B cell (primary cell): ENCODE measurements around the gene CTDP1. TPM values are rescaled to one million over a fixed set of nuclear protein-coding genes. Genes with fewer than 3 reads are reported as not detected.

Experiments used
- ATAC-seq: fragments of 200-7000 bp; cut with Tn5 transposase; one replicate; pipeline ENCODE4 v1.10.0; 2021; ENCODE audit warnings: low read depth, mild to moderate bottlenecking, moderate number of reproducible peaks, moderate library complexity
- CTCF ChIA-PET: fragments of 350-600 bp; sonication (Branson Sonifier 250); formaldehyde crosslinking; loops from one replicate; lab custom pipeline; 2021; ENCODE audit warnings: antibody characterized with exemption, inconsistent platforms; lab: Charles Lee
- POLR2A ChIA-PET: fragments of 350-600 bp; sonication (Branson Sonifier 250); formaldehyde crosslinking; loops from one replicate; lab custom pipeline; 2021; ENCODE audit warnings: antibody characterized with exemption; lab: Charles Lee
- DNase-seq: peaks from one replicate; pipeline ENCODE4 v3.0.0; 2013
- H2AFZ ChIP-seq: 2 replicates; pipeline ENCODE4 v1.6.1; 2012; ENCODE audit warnings: mild to moderate bottlenecking, low read depth, low read length; ENCODE audit not compliant: insufficient read depth, poor library complexity, severe bottlenecking
- H3K27ac ChIP-seq, 2 donors: 1 replicate in 1 of 2; 2 replicates in 1 of 2; pipeline ENCODE4 v1.5.1; 2012 to 2013; ENCODE audit warnings: low read length in 2 of 2, mild to moderate bottlenecking in 2 of 2, moderate library complexity in 1 of 2
- H3K27me3 ChIP-seq, 4 experiments: fragments of 200-600 bp in 1 of 4; sonication (generic) in 1 of 4; replicated peaks in 1 of 4; 1 replicate in 2 of 4; 2 replicates in 2 of 4; pipeline versions ENCODE4 v1.6.1 to v1.7.0; 2013 to 2016; ENCODE audit warnings: low read length in 3 of 4, mild to moderate bottlenecking in 2 of 4, mixed read lengths in 1 of 4, moderate library complexity in 1 of 4; ENCODE audit not compliant: insufficient read depth in 4 of 4, control insufficient read depth in 3 of 4; ENCODE audit errors: control extremely low read depth in 1 of 4
- H3K36me3 ChIP-seq, 2 experiments: replicated peaks in 1 of 2; 1 replicate in 1 of 2; 2 replicates in 1 of 2; pipeline versions ENCODE4 v1.6.1 to v1.7.1; 2013; ENCODE audit warnings: low read length in 1 of 2; ENCODE audit not compliant: insufficient read depth in 2 of 2, control insufficient read depth in 1 of 2; ENCODE audit errors: control extremely low read depth in 1 of 2, extremely low read depth in 1 of 2
- H3K4me1 ChIP-seq, 2 donors: fragments of 200-600 bp in 1 of 2; sonication (generic) in 1 of 2; 1 replicate in 1 of 2; 2 replicates in 1 of 2; pipeline versions ENCODE4 v1.5.1 to v1.6.1; 2013 to 2017; ENCODE audit warnings: low read length in 2 of 2; ENCODE audit not compliant: control insufficient read depth in 2 of 2, insufficient read depth in 2 of 2
- H3K4me2 ChIP-seq: replicated peaks from 2 replicates; pipeline ENCODE3; 2012; ENCODE audit warnings: mild to moderate bottlenecking, low read depth, low read length; ENCODE audit not compliant: poor library complexity, severe bottlenecking
- H3K4me3 ChIP-seq, 5 experiments: fragments of 200-600 bp in 1 of 5; sonication (generic) in 1 of 5; 1 replicate in 3 of 5; 2 replicates in 2 of 5; pipeline versions ENCODE4 v1.5.1 to v1.7.0; 2011 to 2016; ENCODE audit warnings: low read length in 4 of 5, mild to moderate bottlenecking in 4 of 5, low read depth in 2 of 5, control low read depth in 1 of 5, moderate library complexity in 1 of 5; ENCODE audit not compliant: insufficient read depth in 1 of 5; ENCODE audit errors: control extremely low read depth in 1 of 5, extremely low read depth in 1 of 5
- H3K79me2 ChIP-seq: fragments of 200-600 bp; sonication (generic); one replicate; pipeline ENCODE4 v1.6.0; 2016; ENCODE audit warnings: low read length; ENCODE audit not compliant: control insufficient read depth, insufficient read depth
- H3K9ac ChIP-seq: fragments of 200-600 bp; sonication (generic); 2 replicates; pipeline ENCODE4 v1.6.1; 2017; ENCODE audit warnings: mild to moderate bottlenecking, low read length, moderate library complexity
- H3K9me3 ChIP-seq, 3 donors: one replicate each; pipeline versions ENCODE4 v1.6.1 to v1.7.1; 2013; ENCODE audit warnings: low read length in 2 of 3; ENCODE audit not compliant: control insufficient read depth in 2 of 3, insufficient read depth in 1 of 3; ENCODE audit errors: control extremely low read depth in 1 of 3
- H4K20me1 ChIP-seq: 2 replicates; pipeline ENCODE4 v1.6.0; 2012; ENCODE audit warnings: mild to moderate bottlenecking, low read length; ENCODE audit not compliant: insufficient read depth, control insufficient read depth, poor library complexity, severe bottlenecking
- H3K27ac Mint-ChIP-seq: one replicate; pipeline ENCODE4 v1.8.0; 2021; ENCODE audit warnings: mixed read lengths
- H3K27me3 Mint-ChIP-seq: one replicate; pipeline ENCODE4 v1.8.0; 2021; ENCODE audit warnings: mixed read lengths
- H3K4me1 Mint-ChIP-seq: one replicate; pipeline ENCODE4 v1.8.0; 2021; ENCODE audit warnings: mixed read lengths
- H3K4me3 Mint-ChIP-seq: one replicate; pipeline ENCODE4 v1.8.0; 2021; ENCODE audit warnings: mixed read lengths
- H3K9me3 Mint-ChIP-seq: one replicate; pipeline ENCODE4 v1.8.0; 2022; ENCODE audit warnings: mixed read lengths; ENCODE audit not compliant: insufficient read depth
- EZH2 ChIP-seq: IDR thresholded peaks from 2 replicates; pipeline ENCODE4 v1.6.1; 2012; ENCODE audit warnings: borderline replicate concordance, low read depth, mild to moderate bottlenecking, moderate library complexity, low read length; ENCODE audit not compliant: insufficient read depth, poor library complexity, severe bottlenecking
- WGBS: methylation state at CpG from one replicate; pipeline ENCODE4 v1.1.5; 2013; ENCODE audit warnings: missing lambda C conversion rate; ENCODE audit not compliant: insufficient coverage; 5-methylcytosine and 5-hydroxymethylcytosine counted together
- intact Hi-C: fragments of 100-400 bp; cut with micrococcal nuclease; formaldehyde crosslinking; loops from one replicate; pipeline ENCODE4 v1.10.0; 2022
- polyA plus RNA-seq: library from polyadenylated mRNA; depleted of rRNA; stranded (reverse); fragments of >200 nt; gene quantifications from 2 replicates; pipeline ENCODE4 v1.2.3, GENCODE V29; 2012
- total RNA-seq, 2 donors: library from RNA; stranded (reverse); fragments of 120-200 nt in 1 of 2; gene quantifications; 1 replicate in 1 of 2; 2 replicates in 1 of 2; pipeline versions ENCODE4 v1.2.3 to v1.2.4, GENCODE V29; 2013 to 2022
- TF ChIP-seq, protein P1 (sequence below): fragments of 200-600 bp; IDR thresholded peaks from one replicate; pipeline ENCODE4 v1.8.0; 2022; ENCODE audit warnings: antibody characterized with exemption, mild to moderate bottlenecking

Gene CTDP1
- total and polyA plus RNA-seq, 2 donors (not counting 1 experiment from before 2014, with no cell fraction given) = 14.3 to 33.3 TPM

DNA sequence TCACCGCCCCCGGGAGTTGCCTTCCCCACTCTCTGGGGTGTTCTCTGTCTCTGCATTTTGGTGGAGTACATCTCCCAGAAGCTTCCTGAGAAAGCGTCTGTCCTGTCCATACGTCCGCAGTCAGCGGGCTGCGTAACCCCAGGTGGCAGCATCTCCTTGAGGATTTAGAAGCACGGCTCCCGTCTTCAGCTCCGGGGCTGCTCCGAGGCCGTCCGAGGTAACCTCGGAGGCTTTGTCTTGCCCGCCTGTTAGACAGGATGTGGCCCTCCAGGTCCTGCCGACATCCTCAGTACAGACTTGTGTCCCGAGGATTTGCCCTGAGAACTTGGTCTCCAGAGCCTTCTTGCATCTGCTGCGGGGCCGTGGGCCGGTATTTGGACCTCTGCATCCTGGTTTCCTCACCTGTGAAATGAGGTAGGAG lies 58.4 kb downstream of the CTDP1 start:
- ATAC-seq (no peak), DNase-seq (no peak)
- Histone ChIP-seq H3K36me3 (peaks cover 8 to 68% of the 10 kb centered on the region in 2 experiments), H3K27ac (no peak overlapping the region), H2AFZ (no peak overlapping the region), H3K9ac (no peak overlapping the region), H3K4me1 (no peaks in the 10 kb centered on the region), H3K9me3 (peaks cover 0 to 15% (median 0%) of the 10 kb centered on the region in 3 donors), H3K4me2 (no peak overlapping the region), H3K4me3 (no peak overlapping the region), H3K79me2 (peaks cover 12% of the 10 kb centered on the region), H3K27me3 (no peaks in the 10 kb centered on the region), H4K20me1 (peaks cover 3% of the 10 kb centered on the region)
- Mint-ChIP-seq H3K9me3 (no peaks in the 10 kb centered on the region), H3K4me3 (no peak overlapping the region), H3K4me1 (peaks cover 5% of the 10 kb centered on the region), H3K27ac (no peak overlapping the region), H3K27me3 (no peaks in the 10 kb centered on the region)
- 98% methylated on average over 18 of the region's 20 CpGs for WGBS
- CTCF ChIA-PET = no interaction called here
- TF ChIP-seq EZH2 = no peak
- TF ChIP-seq, protein P1, sequence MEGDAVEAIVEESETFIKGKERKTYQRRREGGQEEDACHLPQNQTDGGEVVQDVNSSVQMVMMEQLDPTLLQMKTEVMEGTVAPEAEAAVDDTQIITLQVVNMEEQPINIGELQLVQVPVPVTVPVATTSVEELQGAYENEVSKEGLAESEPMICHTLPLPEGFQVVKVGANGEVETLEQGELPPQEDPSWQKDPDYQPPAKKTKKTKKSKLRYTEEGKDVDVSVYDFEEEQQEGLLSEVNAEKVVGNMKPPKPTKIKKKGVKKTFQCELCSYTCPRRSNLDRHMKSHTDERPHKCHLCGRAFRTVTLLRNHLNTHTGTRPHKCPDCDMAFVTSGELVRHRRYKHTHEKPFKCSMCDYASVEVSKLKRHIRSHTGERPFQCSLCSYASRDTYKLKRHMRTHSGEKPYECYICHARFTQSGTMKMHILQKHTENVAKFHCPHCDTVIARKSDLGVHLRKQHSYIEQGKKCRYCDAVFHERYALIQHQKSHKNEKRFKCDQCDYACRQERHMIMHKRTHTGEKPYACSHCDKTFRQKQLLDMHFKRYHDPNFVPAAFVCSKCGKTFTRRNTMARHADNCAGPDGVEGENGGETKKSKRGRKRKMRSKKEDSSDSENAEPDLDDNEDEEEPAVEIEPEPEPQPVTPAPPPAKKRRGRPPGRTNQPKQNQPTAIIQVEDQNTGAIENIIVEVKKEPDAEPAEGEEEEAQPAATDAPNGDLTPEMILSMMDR = no peak
- POLR2A ChIA-PET = no interaction called here
- intact Hi-C loops = no loop called here

DNA sequence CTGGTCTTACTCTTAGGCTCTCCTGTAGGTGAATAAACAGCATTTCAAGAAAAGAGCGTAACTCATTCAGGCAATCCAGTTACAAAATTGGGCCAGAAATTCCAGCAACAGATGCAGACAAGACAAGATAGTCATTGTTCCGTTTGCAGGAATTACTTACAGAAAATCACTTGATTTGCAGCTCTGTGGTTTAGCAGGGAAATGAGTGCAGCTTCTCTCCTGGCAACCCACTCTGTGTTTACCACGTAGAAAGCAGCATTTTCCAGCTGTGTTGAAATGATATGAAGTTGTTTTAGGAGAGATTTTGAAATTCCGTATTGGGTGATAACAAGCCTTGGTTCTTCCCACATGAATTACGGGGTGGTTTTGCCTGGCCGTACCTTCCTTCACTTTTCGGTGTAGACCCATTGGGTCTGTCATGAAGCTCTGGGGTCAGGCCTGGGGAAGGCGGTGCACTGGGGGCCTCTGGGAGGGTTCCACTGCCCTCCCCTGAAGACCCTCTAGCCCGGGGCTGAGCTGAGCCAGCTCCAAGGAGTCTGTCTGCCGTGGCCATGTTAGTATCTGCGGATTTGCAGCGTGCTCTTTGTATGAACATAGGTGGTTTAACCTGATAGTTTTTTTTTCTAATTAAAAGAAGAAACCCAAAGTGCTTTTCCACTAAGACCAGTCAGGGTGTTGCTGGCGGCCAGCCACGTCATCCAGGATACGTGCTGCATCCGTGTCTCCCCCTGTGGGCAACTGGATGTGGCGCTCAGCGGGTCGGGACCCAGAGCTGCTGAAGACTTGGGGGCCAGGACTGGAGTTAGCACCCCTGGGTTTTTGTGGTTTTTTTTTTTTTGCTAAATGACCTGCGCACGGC lies 59.2 kb downstream of the CTDP1 start:
- H3K36me3 ChIP-seq = peaks cover 11 to 65% of the 10 kb centered on the region in 2 experiments
- peaks cover 5% of the 10 kb centered on the region for H3K4me1 Mint-ChIP-seq
- H3K27me3 ChIP-seq = no peaks in the 10 kb centered on the region
- H3K27ac Mint-ChIP-seq = no peak overlapping the region
- no peak overlapping the region for H3K4me2 ChIP-seq
- ChIA-PET POLR2A (no interaction called here), CTCF (no interaction called here)
- no peak overlapping the region for H3K4me3 Mint-ChIP-seq
- 99% methylated on average over 18 of the region's 21 CpGs for WGBS
- H3K9me3 ChIP-seq = peaks cover 0 to 9% (median 0%) of the 10 kb centered on the region in 3 donors
- H3K4me1 ChIP-seq = no peaks in the 10 kb centered on the region
- no peak overlapping the region for H3K27ac ChIP-seq
- no peak overlapping the region for H3K9ac ChIP-seq
- no peak for TF ChIP-seq EZH2
- TF ChIP-seq, protein P1 = no peak
- DNase-seq = no peak
- no peaks in the 10 kb centered on the region for H3K9me3 Mint-ChIP-seq
- no peak overlapping the region for H2AFZ ChIP-seq
- no peak for ATAC-seq
- no peak overlapping the region for H3K4me3 ChIP-seq
- H3K79me2 ChIP-seq = peaks cover 6% of the 10 kb centered on the region
- intact Hi-C loops = no loop called here
- H3K27me3 Mint-ChIP-seq = no peaks in the 10 kb centered on the region
- H4K20me1 ChIP-seq = peaks cover 3% of the 10 kb centered on the region
